Skin epidermis (tissue), 12 donors: ENCODE data around the gene PTER.
A peak's percentile ranks its signal among the peaks of the same experiment; 100 is the strongest.

Source experiments
- H3K27ac ChIP-seq, 21 experiments: fragments of 200-600 bp; sonication (generic) in 11 of 21; one replicate each; pipeline ENCODE4 v1.5.0; 2020; ENCODE audit warnings: mild to moderate bottlenecking in 3 of 21, inconsistent platforms in 2 of 21, moderate library complexity in 2 of 21
- H3K4me3 ChIP-seq, 7 experiments: fragments of 200-600 bp; sonication (generic) in 2 of 7; one replicate each; pipeline ENCODE4 v1.5.0; 2020; ENCODE audit warnings: inconsistent platforms in 2 of 7, mild to moderate bottlenecking in 2 of 7, moderate library complexity in 1 of 7

PTER gene

GRCh38 chr10:16459423-16459939 is 22.7 kb downstream of the PTER start:
- no peak overlapping the region for H3K4me3 ChIP-seq
- H3K27ac ChIP-seq = no peak overlapping the region

GRCh38 chr10:16466001-16466400 is 29.2 kb downstream of the PTER start:
- H3K27ac ChIP-seq = no peak overlapping the region
- H3K4me3 ChIP-seq = no peak overlapping the region

- Histone ChIP-seq H3K27ac (no peak overlapping the region), H3K4me3 (no peak overlapping the region)
Observed at GRCh38 chr10:16470747-16471146, 33.9 kb downstream of the PTER start.

- H3K4me3 ChIP-seq = no peak overlapping the region
- no peak overlapping the region for H3K27ac ChIP-seq
Observed at GRCh38 chr10:16472828-16473227, 36.0 kb downstream of the PTER start.

GRCh38 chr10:16477757-16478156 is 40.9 kb downstream of the PTER start:
- H3K27ac ChIP-seq = no peak overlapping the region

GRCh38 chr10:16478801-16479200 is 42.0 kb downstream of the PTER start:
- no peak overlapping the region for H3K27ac ChIP-seq
- H3K4me3 ChIP-seq = no peak overlapping the region

More at GRCh38 chr10:16477757-16478156, 40.9 kb downstream of the PTER start:
- no peak overlapping the region for H3K4me3 ChIP-seq

- Histone ChIP-seq H3K27ac (no peak overlapping the region), H3K4me3 (no peak overlapping the region)
Observed at GRCh38 chr10:16481052-16481728, 44.4 kb downstream of the PTER start.

- Histone ChIP-seq H3K27ac (no peak overlapping the region), H3K4me3 (no peak overlapping the region)
Observed at GRCh38 chr10:16483241-16483917, 46.6 kb downstream of the PTER start.

- H3K4me3 ChIP-seq = no peak overlapping the region
- no peak overlapping the region for H3K27ac ChIP-seq
Observed at GRCh38 chr10:16490511-16490910, 53.7 kb downstream of the PTER start.

- no peak overlapping the region for H3K27ac ChIP-seq
- no peak overlapping the region for H3K4me3 ChIP-seq
Observed at GRCh38 chr10:16491933-16492332, 55.1 kb downstream of the PTER start.

GRCh38 chr10:16493884-16494536 is 57.2 kb downstream of the PTER start:
- H3K27ac ChIP-seq = no peak overlapping the region
- H3K4me3 ChIP-seq = no peak overlapping the region

GRCh38 chr10:16497911-16498310 is 61.1 kb downstream of the PTER start:
- H3K4me3 ChIP-seq = no peak overlapping the region

GRCh38 chr10:16505161-16505560 is 68.4 kb downstream of the PTER start:
- Histone ChIP-seq H3K27ac (no peak overlapping the region), H3K4me3 (no peak overlapping the region)

More at GRCh38 chr10:16497911-16498310, 61.1 kb downstream of the PTER start:
- H3K27ac ChIP-seq = no peak overlapping the region

- Histone ChIP-seq H3K27ac (no peak overlapping the region), H3K4me3 (no peak overlapping the region)
Observed at GRCh38 chr10:16509996-16510395, 73.2 kb downstream of the PTER start.

- no peak overlapping the region for H3K4me3 ChIP-seq
- H3K27ac ChIP-seq = no peak overlapping the region
Observed at GRCh38 chr10:16510843-16511242, 74.0 kb downstream of the PTER start.

- Histone ChIP-seq H3K4me3 (no peak overlapping the region), H3K27ac (no peak overlapping the region)
Observed at GRCh38 chr10:16518822-16519221, 82.0 kb downstream of the PTER start.

- H3K4me3 ChIP-seq = no peak overlapping the region
- no peak overlapping the region for H3K27ac ChIP-seq
Observed at GRCh38 chr10:16519250-16519907, 82.6 kb downstream of the PTER start.

GRCh38 chr10:16519908-16520861 is 83.4 kb downstream of the PTER start:
- Histone ChIP-seq H3K4me3 (peak overlapping the region in 6 of 7 experiments; percentile 27 to 50 (median 38)), H3K27ac (no peak overlapping the region)

- Histone ChIP-seq H3K4me3 (peak overlapping the region; percentile 27 to 50 (median 36)), H3K27ac (no peak overlapping the region)
Observed at GRCh38 chr10:16520900-16521299, 84.1 kb downstream of the PTER start.
